Mesothelial cell of epicardium (in vitro differentiated cells): ENCODE data around the gene LSMEM2. TPM values are rescaled to one million over a fixed set of nuclear protein-coding genes. Genes with fewer than 3 reads are reported as not detected.

Experiments used
- DNase-seq, 2 experiments: peaks; one replicate each; pipeline ENCODE4 v3.0.0; 2021; ENCODE audit warnings: low spot score in 2 of 2; ENCODE audit not compliant: unreplicated experiment in 2 of 2
- H3K27ac Mint-ChIP-seq: 2 replicates; pipeline ENCODE4 v1.8.0; 2021; ENCODE audit warnings: mixed read lengths
- H3K27me3 Mint-ChIP-seq: 2 replicates; pipeline ENCODE4 v1.8.0; 2021; ENCODE audit warnings: low read depth, mixed read lengths
- H3K36me3 Mint-ChIP-seq: 2 replicates; pipeline ENCODE4 v1.8.0; 2021; ENCODE audit warnings: mixed read lengths
- H3K4me1 Mint-ChIP-seq: 2 replicates; pipeline ENCODE4 v1.8.0; 2021; ENCODE audit warnings: mixed read lengths
- H3K4me3 Mint-ChIP-seq: 2 replicates; pipeline ENCODE4 v1.8.0; 2021; ENCODE audit warnings: mild to moderate bottlenecking, moderate library complexity, mixed read lengths
- H3K9me3 Mint-ChIP-seq: 2 replicates; pipeline ENCODE4 v1.8.0; 2021; ENCODE audit warnings: mixed read lengths
- CTCF ChIP-seq: fragments of 200-600 bp; sonication (generic); IDR thresholded peaks from one replicate; pipeline ENCODE4 v1.5.0; 2021; ENCODE audit warnings: antibody characterized with exemption; ENCODE audit not compliant: unreplicated experiment
- total RNA-seq: library from RNA; stranded (reverse); gene quantifications from 3 replicates; pipeline ENCODE4 v1.2.1, GENCODE V29; 2021

Gene LSMEM2
- total RNA-seq, 1 donor from 2014 or later = 0.38 TPM

- peaks cover 16% of the 10 kb centered on the region for H3K36me3 Mint-ChIP-seq
- no peaks in the 10 kb centered on the region for H3K9me3 Mint-ChIP-seq
- no peaks in the 10 kb centered on the region for H3K27me3 Mint-ChIP-seq
- peak overlapping the region; percentile 88 for H3K4me3 Mint-ChIP-seq
- no peak for TF ChIP-seq CTCF
- no peak overlapping the region for H3K27ac Mint-ChIP-seq
- peaks cover 51% of the 10 kb centered on the region for H3K4me1 Mint-ChIP-seq
- DNase-seq = no peak
Measured at GRCh38 chr3:50319181-50319893, 40.5 kb downstream of the LSMEM2 start.

GRCh38 chr3:50319894-50320625, 41.2 kb downstream of the LSMEM2 start:
- Mint-ChIP-seq H3K27me3 (no peaks in the 10 kb centered on the region), H3K4me3 (peak overlapping the region; percentile 88), H3K9me3 (no peaks in the 10 kb centered on the region), H3K4me1 (peaks cover 56% of the 10 kb centered on the region), H3K36me3 (peaks cover 15% of the 10 kb centered on the region), H3K27ac (peak overlapping the region; percentile 90)
- no peak for TF ChIP-seq CTCF
- no peak for DNase-seq

GRCh38 chr3:50320853-50321335, 42.0 kb downstream of the LSMEM2 start:
- peaks cover 56% of the 10 kb centered on the region for H3K4me1 Mint-ChIP-seq
- peak; percentile 73 to 84 for DNase-seq
- H3K27ac Mint-ChIP-seq = peak overlapping the region; percentile 90
- no peak for TF ChIP-seq CTCF
- H3K36me3 Mint-ChIP-seq = peaks cover 12% of the 10 kb centered on the region
- H3K9me3 Mint-ChIP-seq = no peaks in the 10 kb centered on the region
- no peaks in the 10 kb centered on the region for H3K27me3 Mint-ChIP-seq
- H3K4me3 Mint-ChIP-seq = peak overlapping the region; percentile 88

- Mint-ChIP-seq H3K4me3 (peak overlapping the region; percentile 88), H3K27me3 (no peaks in the 10 kb centered on the region), H3K36me3 (peaks cover 8% of the 10 kb centered on the region), H3K27ac (peak overlapping the region; percentile 95), H3K4me1 (peaks cover 52% of the 10 kb centered on the region), H3K9me3 (no peaks in the 10 kb centered on the region)
- peak; percentile 60 for TF ChIP-seq CTCF
- peak; percentile 71 to 88 for DNase-seq
Measured at GRCh38 chr3:50321336-50322114, 42.6 kb downstream of the LSMEM2 start.

GRCh38 chr3:50322115-50322385, 43.2 kb downstream of the LSMEM2 start:
- Mint-ChIP-seq H3K36me3 (peaks cover 5% of the 10 kb centered on the region), H3K27me3 (no peaks in the 10 kb centered on the region), H3K9me3 (no peaks in the 10 kb centered on the region), H3K4me3 (peak overlapping the region; percentile 81), H3K27ac (peak overlapping the region; percentile 53), H3K4me1 (peaks cover 51% of the 10 kb centered on the region)
- DNase-seq = no peak
- no peak for TF ChIP-seq CTCF
